Mesendoderm (in vitro differentiated cells): ENCODE data around the gene ZNF469.

ENCODE experiments used
- DNase-seq: peaks from one replicate; pipeline ENCODE4 v3.0.0; 2013
- H2AK5ac ChIP-seq: 2 replicates; pipeline ENCODE4 v1.6.1; 2013; ENCODE audit warnings: low read length, inconsistent platforms
- H2BK120ac ChIP-seq: 2 replicates; pipeline ENCODE4 v1.6.1; 2013; ENCODE audit warnings: low read depth, mild to moderate bottlenecking, low read length, moderate library complexity, mixed read lengths
- H2BK15ac ChIP-seq: replicated peaks from 2 replicates; pipeline ENCODE4 v1.6.1; 2013; ENCODE audit warnings: low read depth, mild to moderate bottlenecking, moderate library complexity
- H2BK5ac ChIP-seq: 2 replicates; pipeline ENCODE4 v1.6.1; 2013; ENCODE audit warnings: low read length, inconsistent platforms
- H3K18ac ChIP-seq: 2 replicates; pipeline ENCODE4 v1.6.1; 2013; ENCODE audit warnings: mild to moderate bottlenecking, low read length, mixed read lengths
- H3K23ac ChIP-seq: one replicate; pipeline ENCODE4 v1.6.1; 2013; ENCODE audit warnings: low read length
- H3K27ac ChIP-seq: 2 replicates; pipeline ENCODE4 v1.5.1; 2013; ENCODE audit warnings: low read depth, mild to moderate bottlenecking, inconsistent platforms, low read length, moderate library complexity
- H3K27me3 ChIP-seq: 2 replicates; pipeline ENCODE4 v1.6.1; 2013; ENCODE audit warnings: low read length, control low read depth, mild to moderate bottlenecking, inconsistent platforms; ENCODE audit not compliant: insufficient read depth, poor library complexity
- H3K36me3 ChIP-seq: 2 replicates; pipeline ENCODE4 v1.6.1; 2013; ENCODE audit warnings: low read length, inconsistent platforms; ENCODE audit not compliant: control insufficient read depth, insufficient read depth
- H3K4ac ChIP-seq: one replicate; pipeline ENCODE4 v1.6.1; 2013; ENCODE audit warnings: low read depth, mild to moderate bottlenecking, low read length, moderate library complexity
- H3K4me1 ChIP-seq: 2 replicates; pipeline ENCODE4 v1.6.1; 2013; ENCODE audit warnings: low read depth, low read length, inconsistent platforms; ENCODE audit not compliant: control insufficient read depth
- H3K4me2 ChIP-seq: 2 replicates; pipeline ENCODE4 v1.6.1; 2013; ENCODE audit warnings: low read length
- H3K4me3 ChIP-seq: 2 replicates; pipeline ENCODE4 v1.5.1; 2013; ENCODE audit warnings: mild to moderate bottlenecking, low read length
- H3K56ac ChIP-seq: one replicate; pipeline ENCODE4 v1.6.1; 2013; ENCODE audit warnings: low read length
- H3K79me1 ChIP-seq: 2 replicates; pipeline ENCODE4 v1.6.1; 2013; ENCODE audit warnings: low read length, inconsistent platforms
- H3K79me2 ChIP-seq: 2 replicates; pipeline ENCODE4 v1.6.1; 2013; ENCODE audit warnings: mild to moderate bottlenecking, low read length; ENCODE audit not compliant: control insufficient read depth, insufficient read depth
- H3K9ac ChIP-seq: 2 replicates; pipeline ENCODE4 v1.6.1; 2013; ENCODE audit warnings: low read length, inconsistent platforms
- H4K5ac ChIP-seq: one replicate; pipeline ENCODE4 v1.6.1; 2013; ENCODE audit warnings: low read length
- H4K8ac ChIP-seq: one replicate; pipeline ENCODE4 v1.6.1; 2013; ENCODE audit warnings: low read depth, mild to moderate bottlenecking, control low read depth, low read length, moderate library complexity
- WGBS: extraction: QIAGEN DNeasy Blood & Tissue Kit; methylation state at CpG from one replicate; pipeline ENCODE4 v1.1.7; 2013; ENCODE audit warnings: low lambda C conversion rate, missing lambda C conversion rate; ENCODE audit not compliant: insufficient coverage; ENCODE audit errors: extremely low coverage; 5-methylcytosine and 5-hydroxymethylcytosine counted together

Gene ZNF469

DNA sequence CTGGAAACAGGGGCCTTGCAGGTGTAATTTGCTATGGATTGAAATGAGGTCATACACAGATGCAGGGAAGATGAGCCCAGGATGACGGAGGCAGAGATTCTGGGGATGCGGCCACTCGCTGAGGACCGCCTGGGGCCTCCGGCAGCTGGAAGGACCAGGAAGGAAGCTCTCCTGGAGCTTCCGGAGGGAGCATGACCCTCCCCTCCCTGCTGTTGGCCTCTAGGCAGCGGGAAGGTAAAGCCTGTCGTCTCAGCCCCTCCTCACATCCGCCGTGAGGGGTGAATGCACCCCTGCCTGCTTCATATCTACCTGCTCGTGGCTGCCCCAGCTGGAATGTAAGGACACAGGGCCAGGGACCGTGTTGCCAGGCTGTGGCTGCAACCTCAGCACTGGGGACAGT is 29.1 kb upstream of the ZNF469 start:
- no peak overlapping the region for H2AK5ac ChIP-seq
- H2BK15ac ChIP-seq, result no peak overlapping the region
- no peak overlapping the region for H3K4me3 ChIP-seq
- no peak overlapping the region for H4K8ac ChIP-seq
- H3K18ac ChIP-seq, result no peak overlapping the region
- H3K9ac ChIP-seq, result no peak overlapping the region
- no peak overlapping the region for H2BK120ac ChIP-seq
- H3K4ac ChIP-seq, result no peak overlapping the region
- no peaks in the 10 kb centered on the region for H3K27me3 ChIP-seq
- H3K79me1 ChIP-seq, result no peaks in the 10 kb centered on the region
- H3K4me1 ChIP-seq, result no peaks in the 10 kb centered on the region
- WGBS, result no CpG with 5 or more reads among the region's 12 CpGs
- H3K4me2 ChIP-seq, result no peak overlapping the region
- no peak overlapping the region for H4K5ac ChIP-seq
- no peak overlapping the region for H2BK5ac ChIP-seq
- H3K36me3 ChIP-seq, result no peaks in the 10 kb centered on the region
- H3K79me2 ChIP-seq, result no peaks in the 10 kb centered on the region
- no peak for DNase-seq
- no peak overlapping the region for H3K23ac ChIP-seq
- H3K56ac ChIP-seq, result no peak overlapping the region
- no peak overlapping the region for H3K27ac ChIP-seq

DNA sequence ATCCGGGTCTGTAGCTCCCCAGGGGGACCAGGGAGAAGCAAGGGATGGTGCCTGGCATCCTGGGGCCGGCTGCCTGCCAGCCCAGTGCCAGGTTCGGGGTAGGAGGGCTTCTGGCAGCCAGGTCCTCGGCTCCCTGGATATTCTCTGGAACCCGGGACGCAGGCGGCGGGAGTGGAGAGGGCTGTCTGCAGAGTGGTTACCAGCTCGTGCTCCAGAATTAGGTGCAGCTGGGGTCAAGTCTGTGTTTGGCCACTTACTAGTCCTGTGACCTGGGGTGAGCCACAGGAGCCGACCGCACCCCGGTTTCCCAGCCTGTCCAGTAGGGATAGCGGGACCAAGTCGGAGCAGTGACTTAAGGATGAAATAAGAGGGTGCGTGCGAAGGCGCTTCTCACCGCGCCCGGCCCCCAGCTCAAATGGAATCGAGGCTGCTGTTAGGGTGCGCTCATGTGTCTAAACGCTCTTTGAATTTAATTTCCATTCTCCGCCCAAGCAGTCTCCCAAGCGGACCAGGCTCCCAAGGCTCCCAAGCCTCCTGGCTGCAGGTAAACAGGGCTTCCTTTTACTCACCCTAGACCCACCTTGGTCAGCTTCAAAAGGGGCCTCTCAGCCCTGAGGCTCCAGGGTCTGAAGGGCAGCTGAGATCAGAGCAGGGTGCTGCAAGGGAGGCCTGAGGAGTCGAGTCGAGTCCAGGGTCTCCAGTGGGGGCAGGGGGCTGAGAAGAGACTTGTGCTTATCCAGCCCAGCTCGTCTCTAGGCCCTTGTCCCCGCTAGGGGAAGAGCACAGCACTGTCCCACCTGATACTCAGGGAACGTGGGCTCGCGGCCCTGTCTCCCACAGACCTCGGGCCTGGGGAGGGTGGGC is 28.3 kb upstream of the ZNF469 start:
- Histone ChIP-seq H2BK5ac (no peak overlapping the region), H2BK120ac (no peak overlapping the region), H3K36me3 (no peaks in the 10 kb centered on the region), H3K79me1 (no peaks in the 10 kb centered on the region), H3K27me3 (no peaks in the 10 kb centered on the region), H3K79me2 (no peaks in the 10 kb centered on the region), H3K9ac (no peak overlapping the region), H3K27ac (no peak overlapping the region), H4K5ac (no peak overlapping the region), H2AK5ac (no peak overlapping the region), H3K4me2 (no peak overlapping the region), H3K4ac (no peak overlapping the region), H3K56ac (no peak overlapping the region), H3K18ac (no peak overlapping the region), H3K4me3 (no peak overlapping the region), H2BK15ac (no peak overlapping the region), H3K23ac (no peak overlapping the region), H4K8ac (no peak overlapping the region), H3K4me1 (no peaks in the 10 kb centered on the region)
- WGBS, result no CpG with 5 or more reads among the region's 33 CpGs
- DNase-seq, result no peak

GRCh38 chr16:88355093-88355388 is 27.7 kb upstream of the ZNF469 start:
- Histone ChIP-seq H4K8ac (no peak overlapping the region), H3K18ac (no peak overlapping the region), H4K5ac (no peak overlapping the region), H3K27me3 (no peaks in the 10 kb centered on the region), H3K36me3 (no peaks in the 10 kb centered on the region), H3K4ac (no peak overlapping the region), H2AK5ac (no peak overlapping the region), H3K27ac (no peak overlapping the region), H3K4me1 (no peaks in the 10 kb centered on the region), H3K4me3 (no peak overlapping the region), H3K4me2 (no peak overlapping the region), H3K56ac (no peak overlapping the region), H3K23ac (no peak overlapping the region), H2BK120ac (no peak overlapping the region), H3K79me1 (no peaks in the 10 kb centered on the region), H2BK5ac (no peak overlapping the region), H3K79me2 (no peaks in the 10 kb centered on the region), H3K9ac (no peak overlapping the region), H2BK15ac (no peak overlapping the region)
- no CpG with 5 or more reads among the region's 6 CpGs for WGBS
- no peak for DNase-seq

GRCh38 chr16:88355389-88356123 is 27.2 kb upstream of the ZNF469 start:
- no peaks in the 10 kb centered on the region for H3K79me1 ChIP-seq
- H3K9ac ChIP-seq, result no peak overlapping the region
- no peak overlapping the region for H3K23ac ChIP-seq
- H3K36me3 ChIP-seq, result no peaks in the 10 kb centered on the region
- H3K4me1 ChIP-seq, result no peaks in the 10 kb centered on the region
- no peak overlapping the region for H4K8ac ChIP-seq
- no peak overlapping the region for H4K5ac ChIP-seq
- H2BK15ac ChIP-seq, result no peak overlapping the region
- H2BK5ac ChIP-seq, result no peak overlapping the region
- no peak overlapping the region for H3K18ac ChIP-seq
- H3K4me2 ChIP-seq, result no peak overlapping the region
- no CpG with 5 or more reads among the region's 28 CpGs for WGBS
- no peak overlapping the region for H2AK5ac ChIP-seq
- H3K4me3 ChIP-seq, result no peak overlapping the region
- no peak for DNase-seq
- no peak overlapping the region for H3K56ac ChIP-seq
- H3K79me2 ChIP-seq, result no peaks in the 10 kb centered on the region
- no peak overlapping the region for H3K27ac ChIP-seq
- H3K4ac ChIP-seq, result no peak overlapping the region
- no peaks in the 10 kb centered on the region for H3K27me3 ChIP-seq
- no peak overlapping the region for H2BK120ac ChIP-seq

DNA sequence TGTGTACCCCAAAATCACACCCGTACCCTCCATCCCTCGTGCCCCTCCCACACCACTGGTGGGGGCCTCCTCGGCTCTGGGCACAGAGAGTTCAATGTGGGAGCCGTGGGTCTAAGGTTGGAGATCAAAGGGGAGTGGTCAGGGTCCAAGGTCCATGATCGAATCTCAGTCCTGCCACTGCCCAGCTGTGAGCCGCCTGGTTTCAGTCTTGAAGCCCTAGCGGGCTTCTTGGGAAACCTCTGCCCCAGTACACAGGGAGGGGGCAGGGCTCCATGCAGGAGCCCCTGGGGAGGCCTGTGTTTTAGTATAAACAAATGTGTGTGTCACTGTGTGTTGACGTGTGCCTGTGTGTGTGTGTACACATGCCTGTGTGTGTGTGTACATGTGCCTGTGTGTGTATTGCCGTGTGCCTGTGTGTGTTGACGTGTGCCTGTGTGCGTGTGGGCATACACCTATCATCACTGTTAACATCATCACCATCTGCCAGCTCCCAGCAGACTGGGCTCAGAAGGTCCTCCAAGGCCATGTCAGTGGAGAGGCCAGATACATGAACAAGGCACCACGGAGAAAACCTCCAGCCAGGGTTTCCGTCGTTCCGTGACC is 26.5 kb upstream of the ZNF469 start:
- no peak overlapping the region for H3K27ac ChIP-seq
- H4K5ac ChIP-seq, result no peak overlapping the region
- H3K36me3 ChIP-seq, result no peaks in the 10 kb centered on the region
- H3K18ac ChIP-seq, result no peak overlapping the region
- no peaks in the 10 kb centered on the region for H3K79me2 ChIP-seq
- H4K8ac ChIP-seq, result no peak overlapping the region
- no CpG with 5 or more reads among the region's 15 CpGs for WGBS
- H3K4me1 ChIP-seq, result no peaks in the 10 kb centered on the region
- H2BK15ac ChIP-seq, result no peak overlapping the region
- no peaks in the 10 kb centered on the region for H3K79me1 ChIP-seq
- no peak overlapping the region for H2AK5ac ChIP-seq
- no peak overlapping the region for H3K4me3 ChIP-seq
- no peak overlapping the region for H3K9ac ChIP-seq
- H3K23ac ChIP-seq, result no peak overlapping the region
- DNase-seq, result no peak
- no peak overlapping the region for H3K56ac ChIP-seq
- H2BK120ac ChIP-seq, result no peak overlapping the region
- H3K4ac ChIP-seq, result no peak overlapping the region
- H3K27me3 ChIP-seq, result no peaks in the 10 kb centered on the region
- no peak overlapping the region for H2BK5ac ChIP-seq
- no peak overlapping the region for H3K4me2 ChIP-seq
